HepG2 (cell line): ENCODE data around the gene MBD2. TPM values are rescaled to one million over a fixed set of nuclear protein-coding genes. Genes with fewer than 3 reads are reported as not detected.

ENCODE experiments used
- ATAC-seq: fragments of 200-7000 bp; cut with Tn5 transposase; 3 replicates; pipeline ENCODE4 v1.9.1; 2020; ENCODE audit warnings: mild to moderate bottlenecking, moderate library complexity
- BruUV-seq: library from RNA; stranded (reverse); fragments of 400-500 nt; replicated peaks from 2 replicates; lab custom pipeline; 2021; lab: Mats Ljungman, UMichigan
- CTCF ChIA-PET: fragments of 300-600 bp; formaldehyde crosslinking; extraction: SDS; loops from one replicate; lab custom pipeline; 2021; ENCODE audit warnings: low total read pairs, inconsistent platforms, low intra/inter-chr PET ratio; lab: Yijun Ruan, JAX
- POLR2A ChIA-PET: fragments of 350-600 bp; sonication (Branson Sonifier 250); formaldehyde crosslinking; loops from one replicate; lab custom pipeline; 2020; ENCODE audit warnings: antibody characterized with exemption, inconsistent platforms; lab: Yijun Ruan, JAX
- DNase-seq: peaks from one replicate; pipeline ENCODE4 v3.0.0-alpha.2; 2015; ENCODE audit warnings: low spot score
- FAIRE-seq: peaks from 3 replicates; lab custom pipeline; 2011; peaks lifted over from hg19 to GRCh38; lab: Jason Lieb, UNC
- H2AFZ ChIP-seq: one replicate; pipeline ENCODE4 v1.6.1; 2011; ENCODE audit warnings: low read length, inconsistent platforms
- H3K27ac ChIP-seq: fragments of 300-600 bp; 3 replicates; pipeline ENCODE4 v1.8.0; 2011; ENCODE audit warnings: mixed run types, mild to moderate bottlenecking, mixed read lengths, low read length, inconsistent platforms; ENCODE audit not compliant: insufficient read depth; ENCODE audit errors: extremely low read length
- H3K27me3 ChIP-seq, 2 experiments: fragments of 200-600 bp in 1 of 2; 2 replicates in 1 of 2; 3 replicates in 1 of 2; pipeline versions ENCODE4 v1.6.0 to v1.8.0; 2011; ENCODE audit warnings: low read length in 2 of 2, mild to moderate bottlenecking in 2 of 2, moderate library complexity in 2 of 2, inconsistent platforms in 1 of 2; ENCODE audit not compliant: insufficient read depth in 2 of 2, control insufficient read depth in 1 of 2
- H3K36me3 ChIP-seq, 2 experiments: fragments of 200-600 bp in 1 of 2; replicated peaks in 1 of 2; 2 replicates in 1 of 2; 3 replicates in 1 of 2; pipeline versions ENCODE4 v1.5.1 to v1.8.0; 2011; ENCODE audit warnings: low read length in 2 of 2, inconsistent platforms in 1 of 2; ENCODE audit not compliant: insufficient read depth in 2 of 2, control insufficient read depth in 1 of 2
- H3K4me1 ChIP-seq: 2 replicates; pipeline ENCODE4 v1.5.1; 2012; ENCODE audit warnings: low read length, inconsistent platforms; ENCODE audit not compliant: insufficient read depth
- H3K4me2 ChIP-seq: 2 replicates; pipeline ENCODE4 v1.6.0; 2011; ENCODE audit warnings: low read depth, low read length, inconsistent platforms
- H3K4me3 ChIP-seq, 3 experiments: fragments of 200-600 bp in 1 of 3; sonication (generic), shearing (Covaris generic) in 1 of 3; replicated peaks in 1 of 3; 2 replicates each; pipeline ENCODE4 v1.5.1; 2011 to 2016; ENCODE audit warnings: low read length in 3 of 3, inconsistent platforms in 2 of 3, low read depth in 2 of 3, mild to moderate bottlenecking in 2 of 3, control low read depth in 1 of 3, mixed read lengths in 1 of 3; ENCODE audit not compliant: insufficient read depth in 1 of 3
- H3K79me2 ChIP-seq: one replicate; pipeline ENCODE4 v1.6.1; 2011; ENCODE audit warnings: low read length, inconsistent platforms; ENCODE audit not compliant: insufficient read depth
- H3K9ac ChIP-seq: 2 replicates; pipeline ENCODE4 v1.6.0; 2011; ENCODE audit warnings: mild to moderate bottlenecking, low read depth, low read length, inconsistent platforms; ENCODE audit not compliant: insufficient read depth
- H3K9me3 ChIP-seq: 2 replicates; pipeline ENCODE4 v1.5.1; 2012; ENCODE audit warnings: mild to moderate bottlenecking, low read length
- H4K20me1 ChIP-seq: 2 replicates; pipeline ENCODE4 v1.6.0; 2011; ENCODE audit warnings: inconsistent platforms, mild to moderate bottlenecking, low read length, moderate library complexity; ENCODE audit not compliant: insufficient read depth
- CREB1 ChIP-seq, 2 experiments: fragments of 450-650 bp in 1 of 2; IDR thresholded peaks; 2 replicates each; pipeline ENCODE4 v1.6.1; 2016 to 2017; ENCODE audit warnings: control low read depth in 1 of 2, mild to moderate bottlenecking in 1 of 2, missing compliant biosample characterization in 1 of 2, missing genetic modification characterization in 1 of 2
- FOXO1 ChIP-seq: sonication (generic); formaldehyde crosslinking; IDR thresholded peaks from 2 replicates; pipeline ENCODE4 v1.4.0; 2020; ENCODE audit warnings: missing genetic modification reagents
- GLI4 ChIP-seq: sonication (generic); formaldehyde crosslinking; IDR thresholded peaks from 2 replicates; pipeline ENCODE4 v1.5.1; 2020; ENCODE audit warnings: missing genetic modification reagents, mild to moderate bottlenecking, moderate library complexity, borderline replicate concordance
- MED13 ChIP-seq: sonication (generic); formaldehyde crosslinking; IDR thresholded peaks from 2 replicates; pipeline ENCODE4 v1.5.0; 2020; ENCODE audit warnings: missing genetic modification reagents
- SOX6 ChIP-seq, 2 experiments: fragments of 450-650 bp in 1 of 2; sonication (generic) in 1 of 2; formaldehyde crosslinking in 1 of 2; IDR thresholded peaks; 2 replicates each; pipeline versions ENCODE4 v1.4.0 to v1.6.1; 2017 to 2020; ENCODE audit warnings: antibody characterized with exemption in 1 of 2, mild to moderate bottlenecking in 1 of 2, missing genetic modification reagents in 1 of 2
- ZNF337 ChIP-seq: sonication (generic); formaldehyde crosslinking; IDR thresholded peaks from 2 replicates; pipeline ENCODE4 v1.5.1; 2020; ENCODE audit warnings: missing genetic modification reagents, low read depth, mild to moderate bottlenecking, borderline replicate concordance
- ZNF605 ChIP-seq: sonication (generic); formaldehyde crosslinking; IDR thresholded peaks from 2 replicates; pipeline ENCODE4 v1.8.0; 2022; ENCODE audit warnings: mild to moderate bottlenecking, missing genetic modification reagents
- ZNF724P ChIP-seq: sonication (generic); formaldehyde crosslinking; IDR thresholded peaks from 2 replicates; pipeline ENCODE4 v1.8.0; 2022; ENCODE audit warnings: missing genetic modification reagents, borderline replicate concordance
- ZSCAN29 ChIP-seq: sonication (generic); formaldehyde crosslinking; conservative IDR thresholded peaks from 2 replicates; pipeline ENCODE4 v1.4.0; 2020; ENCODE audit warnings: mild to moderate bottlenecking, missing genetic modification reagents
- ZSCAN5A ChIP-seq: sonication (generic); formaldehyde crosslinking; IDR thresholded peaks from 2 replicates; pipeline ENCODE4 v1.8.0; 2022; ENCODE audit warnings: mild to moderate bottlenecking, missing genetic modification reagents, borderline replicate concordance
- WGBS: methylation state at CpG from one replicate; pipeline ENCODE4 v1.1.6; 2017; ENCODE audit warnings: low lambda C conversion rate; 5-methylcytosine and 5-hydroxymethylcytosine counted together
- in situ Hi-C: cut with HindIII; loops from 2 replicates; pipeline ENCODE4 v1.10.0; 2017; ENCODE audit warnings: low pct_unique_long_range_greater_than_20kb; ENCODE audit not compliant: extremely low pct_ligation_motif_present
- intact Hi-C: fragments of 100-400 bp; cut with micrococcal nuclease; formaldehyde crosslinking; loops from one replicate; pipeline ENCODE4 v1.10.0; 2022; ENCODE audit not compliant: unreplicated experiment
- polyA plus RNA-seq, 8 experiments: library from polyadenylated mRNA; depleted of rRNA in 3 of 8; stranded (reverse) in 7 of 8; unstranded in 1 of 8; fragments of >200 nt; fragmentation: Illumina TruSeq in 4 of 8; extraction: Trizol in 4 of 8; gene quantifications; 2 replicates each; pipeline versions ENCODE4 v1.2.1 to v1.2.3, GENCODE V29; 2011 to 2016; ENCODE audit warnings: low read depth in 4 of 8, missing spikeins in 1 of 8, mixed read lengths in 1 of 8; ENCODE audit not compliant: insufficient read depth in 1 of 8
- total RNA-seq, 5 experiments: library from RNA; depleted of rRNA; stranded (reverse); fragments of >200 nt; fragmentation: Illumina TruSeq; extraction: Trizol; gene quantifications; 2 replicates each; pipeline ENCODE4 v1.2.3, GENCODE V29; 2016; ENCODE audit warnings: low read depth in 1 of 5

MBD2 gene
- total and polyA plus RNA-seq, 2 of the 13 experiments (the other 11 are each of a cell fraction or from before 2014, with no cell fraction given) = 19.1 to 38.5 TPM

GRCh38 chr18:54254265-54254758 is 29.8 kb upstream of the MBD2 start (continued):
- TF ChIP-seq FOXO1 (CRISPR knock-in tag) (peak; percentile 80), ZSCAN5A (CRISPR knock-in tag) (no peak), ZNF605 (0 out of 2 replicates have a peak, but pooled peaks have one; percentile 25), ZSCAN29 (CRISPR knock-in tag) (0 out of 2 replicates have a peak, but pooled peaks have one; percentile 36), GLI4 (CRISPR knock-in tag) (no peak), CREB1 (IDR thresholded peaks at IDR 0.05) (no peak), CREB1 (CRISPR knock-in tag; IDR thresholded peaks at IDR 0.05) (peak; percentile 66), ZNF337 (CRISPR knock-in tag) (no peak), ZNF724P (CRISPR knock-in tag) (no peak)

- Histone ChIP-seq H3K27me3 (no peaks in the 10 kb centered on the region; a peak in 1 of 5 replicates), H3K9ac (no peak overlapping the region), H3K4me2 (peak overlapping the region; percentile 33), H3K9me3 (no peaks in the 10 kb centered on the region), H3K27ac (peak overlapping the region; percentile 9), H4K20me1 (no peaks in the 10 kb centered on the region), H3K79me2 (no peaks in the 10 kb centered on the region), H2AFZ (no peak overlapping the region), H3K4me3 (no peak overlapping the region), H3K4me1 (peaks cover 69% of the 10 kb centered on the region), H3K36me3 (no peaks in the 10 kb centered on the region)
- POLR2A ChIA-PET = no interaction called here
- no TSS peak for BruUV-seq
- no peak for FAIRE-seq
- intact Hi-C loops (no loop called here), in situ Hi-C loops (no loop called here)
- CTCF ChIA-PET = no interaction called here
- no peak for DNase-seq
- WGBS = 26% methylated on average over 4 of the region's 4 CpGs
- no peak for ATAC-seq
- no peak for TF ChIP-seq MED13 (CRISPR knock-in tag)
- TF ChIP-seq SOX6 (IDR thresholded peaks at IDR 0.05) = no peak
- peak; percentile 46; the same call in 1 of the 2 replicates for TF ChIP-seq SOX6 (CRISPR knock-in tag; IDR thresholded peaks at IDR 0.05)
These were observed 27.3 kb upstream of the MBD2 start for GRCh38 chr18:54251606-54252390.
